GM10847 (cell line): ENCODE data around the gene ZNF138.

Source experiments
- POLR2A ChIP-seq: IDR thresholded peaks from 2 replicates; pipeline ENCODE4 v1.6.1; 2011; ENCODE audit not compliant: insufficient read length; ENCODE audit errors: extremely low read depth

The ZNF138 gene

GRCh38 chr7:64880322-64881297, 86.4 kb downstream of the ZNF138 start:
- TF ChIP-seq POLR2A, result no peak

- no peak for TF ChIP-seq POLR2A
Observed at GRCh38 chr7:64881461-64882287, 87.4 kb downstream of the ZNF138 start.

GRCh38 chr7:64882341-64883112, 88.3 kb downstream of the ZNF138 start:
- TF ChIP-seq POLR2A, result no peak
